Hematopoietic multipotent progenitor cell treated with erythropoietin and hydrocortisone succinate and interleukin-3 and kit ligand, for 6 days (in vitro differentiated cells): Measurements from ENCODE around the gene CAMK2A.

ENCODE experiments used
- DNase-seq: peaks from one replicate; pipeline ENCODE4 v3.0.0-alpha.2; 2015

CAMK2A gene

DNA sequence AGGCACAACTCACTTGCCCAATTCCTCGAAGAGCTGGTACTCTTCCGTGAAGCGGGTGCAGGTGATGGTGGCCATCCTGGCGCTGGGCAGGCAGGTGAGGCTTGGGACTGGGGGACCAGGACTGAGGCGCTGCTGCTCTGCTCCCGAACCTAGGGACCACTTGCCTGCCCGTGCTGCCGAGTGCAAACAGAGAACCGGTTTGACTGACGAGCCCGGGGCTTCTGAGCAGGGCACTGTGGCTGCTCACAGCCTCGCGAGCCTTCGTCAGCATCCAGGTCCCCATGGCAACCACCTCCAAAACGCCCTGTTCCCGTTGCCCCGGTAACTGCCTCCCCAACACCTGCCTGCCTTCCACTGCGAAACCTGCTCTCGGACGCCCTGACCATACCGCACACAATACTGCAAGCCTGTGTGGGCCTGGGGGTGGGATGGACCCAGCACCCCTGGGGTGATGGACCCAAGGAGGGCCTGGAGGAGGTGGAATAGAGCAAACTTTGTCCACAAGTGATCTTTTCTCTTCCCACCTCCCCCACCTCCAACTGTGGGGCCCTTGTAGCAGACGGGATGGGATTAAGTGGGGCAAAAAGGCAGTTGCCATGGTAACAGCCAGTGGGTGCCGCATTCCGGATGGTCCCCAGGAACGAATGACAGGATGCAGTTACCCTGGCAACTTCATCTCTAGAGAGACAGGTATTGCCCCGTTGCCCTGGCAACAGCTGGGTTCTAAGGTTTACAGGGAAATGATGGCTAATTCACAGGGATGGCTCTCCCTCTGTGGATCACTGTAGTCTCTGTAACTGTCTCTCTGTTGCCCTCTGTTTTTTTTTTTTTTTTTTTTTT lies at the start of gene CAMK2A:
TSS of gene CAMK2A (minus strand) at position 223 of the 840 bp plus-strand sequence. CDS start at position 75, 148 bp downstream.
- DNase-seq, result no peak

DNA sequence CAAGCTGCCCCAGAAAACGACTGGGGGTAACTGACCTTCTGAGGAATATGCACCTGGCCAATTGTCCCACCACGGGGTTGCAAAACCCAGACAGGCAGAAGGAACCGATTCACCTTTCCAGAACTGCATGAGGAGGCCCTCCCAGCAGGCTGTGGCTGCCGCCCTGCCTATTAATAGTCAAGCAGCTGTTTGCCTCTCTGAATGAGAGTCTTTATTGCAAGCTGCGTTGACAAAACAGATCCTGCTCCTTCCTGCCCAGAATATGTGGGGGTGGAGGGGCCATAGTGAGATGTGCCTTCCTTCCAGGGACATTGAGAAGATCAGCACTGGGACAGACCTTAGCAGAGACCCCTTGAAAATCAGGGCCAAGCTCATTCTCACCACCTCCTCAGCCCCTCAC lies 49.6 kb upstream of the CAMK2A start:
- DNase-seq, result no peak

DNA sequence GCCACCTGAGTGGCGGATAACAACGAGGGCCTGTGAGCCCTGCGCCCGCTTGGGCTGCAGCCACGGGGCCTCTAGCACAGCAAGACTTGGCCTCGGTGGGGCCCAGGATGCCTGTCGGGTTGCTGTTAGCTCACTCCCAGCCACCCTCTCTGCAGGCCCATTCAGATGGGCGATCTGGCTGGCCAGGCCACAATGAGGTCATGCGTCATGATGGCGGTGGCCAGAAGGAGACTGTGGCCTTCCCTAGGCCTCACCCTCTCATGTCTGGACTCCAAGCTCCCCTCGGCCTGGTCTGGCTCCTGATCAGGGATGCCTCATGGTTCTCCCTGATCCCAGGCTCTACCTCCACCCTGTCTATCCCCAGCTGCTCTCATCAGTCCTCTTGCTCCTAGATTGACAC lies 49.0 kb upstream of the CAMK2A start:
- DNase-seq, result no peak

DNA sequence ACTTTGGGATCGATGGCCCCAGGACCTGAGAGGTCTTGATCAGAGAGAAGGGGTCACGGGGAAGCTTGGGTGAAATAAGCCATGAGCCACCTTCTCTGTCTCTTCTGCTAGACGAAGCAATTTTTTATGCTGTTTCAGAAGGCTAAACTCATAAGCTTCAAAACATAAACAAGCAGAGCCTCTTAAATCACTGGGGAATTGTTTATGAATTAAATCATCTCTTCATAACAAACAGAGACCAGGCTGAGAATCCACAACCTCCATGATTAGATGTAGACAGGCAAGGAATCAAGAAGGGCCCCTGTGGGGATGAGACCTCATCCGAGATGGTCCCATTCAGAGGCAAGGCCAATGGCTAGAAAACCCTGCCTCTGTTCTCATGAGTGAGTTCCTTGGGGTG lies 46.2 kb upstream of the CAMK2A start:
- no peak for DNase-seq

DNA sequence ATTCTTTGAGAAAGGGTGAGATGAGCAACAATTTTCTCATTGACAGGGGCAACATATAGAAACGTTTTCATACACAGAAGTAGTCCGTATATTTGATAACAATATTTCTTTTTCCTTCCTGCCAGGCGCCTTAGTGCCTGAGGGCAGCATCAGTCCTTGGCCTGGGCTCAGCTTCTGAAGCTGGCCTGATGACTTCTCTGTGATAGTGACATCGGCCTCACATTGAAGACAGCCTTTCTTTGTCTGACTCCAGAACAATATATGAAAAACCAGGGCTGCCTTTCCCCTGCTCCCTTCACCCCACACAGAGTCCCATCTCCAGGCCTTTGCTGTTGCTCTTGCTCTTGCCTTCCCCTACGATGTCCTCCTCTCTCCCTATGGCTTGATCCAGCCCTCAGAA lies 43.8 kb upstream of the CAMK2A start:
- no peak for DNase-seq

DNA sequence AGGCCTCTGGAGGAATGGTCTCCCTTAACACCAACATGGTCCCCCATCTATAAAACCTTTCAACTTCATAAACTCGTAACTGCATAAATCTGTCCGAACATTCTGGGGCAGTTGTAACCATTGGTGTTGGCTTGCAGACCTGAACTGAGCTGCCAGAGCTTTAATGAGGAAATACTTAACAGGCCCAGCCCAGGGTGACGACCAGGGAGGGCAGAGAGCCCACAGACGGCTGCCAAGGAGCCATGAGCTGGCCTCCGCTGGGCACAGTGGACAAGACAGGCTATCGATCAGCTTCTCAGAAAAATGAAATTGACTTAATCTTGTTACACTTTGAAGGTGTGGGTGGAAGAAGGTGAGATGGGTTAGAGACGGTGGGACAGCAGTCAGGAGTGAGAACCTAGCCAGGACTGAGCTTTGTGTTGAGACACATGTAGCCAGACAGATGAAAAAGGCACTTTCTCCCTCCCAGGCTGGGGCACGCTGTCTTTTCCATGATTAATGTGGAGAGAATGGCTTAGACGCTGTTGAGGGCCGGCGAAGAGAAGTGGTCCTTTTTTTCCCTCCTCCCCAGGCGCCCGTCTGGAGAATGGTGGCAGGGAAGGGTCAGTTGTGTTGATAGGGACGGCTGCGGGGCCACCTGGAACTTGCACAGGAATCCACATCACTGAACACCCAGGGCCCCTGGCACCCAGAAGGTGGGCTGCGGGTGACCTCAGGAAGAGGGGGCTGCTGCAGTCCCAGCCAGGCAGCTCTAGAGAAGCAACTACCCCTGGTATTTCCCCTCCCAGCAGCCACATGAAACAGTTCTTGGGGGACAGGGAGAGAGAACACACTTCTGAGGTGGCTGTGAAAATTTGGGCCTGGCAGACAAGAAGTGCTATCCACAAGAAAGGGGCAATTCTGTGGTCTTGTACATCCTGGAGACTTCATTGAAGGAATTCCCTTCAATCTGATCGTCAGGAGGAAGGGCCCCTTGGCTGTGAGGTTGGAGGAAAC lies 40.6 kb upstream of the CAMK2A start:
- DNase-seq, result no peak

DNA sequence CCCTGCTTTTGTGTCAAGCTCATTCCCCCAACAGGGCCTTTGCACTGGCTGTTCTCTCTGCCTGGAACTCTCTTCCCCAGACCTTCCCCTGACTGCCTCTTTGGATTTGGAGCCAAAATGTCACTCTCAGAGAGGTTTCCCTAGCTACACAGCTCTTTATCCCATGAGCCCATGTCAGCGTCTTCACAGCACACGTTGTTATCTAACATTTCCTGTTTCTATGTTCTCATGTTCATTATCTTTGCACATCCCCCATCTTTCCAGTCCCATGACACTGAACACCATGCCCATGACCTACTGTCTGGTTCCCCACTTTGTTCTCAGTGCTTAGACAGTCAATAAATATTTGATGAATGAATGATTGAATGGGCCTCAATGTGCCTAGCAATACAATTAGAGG lies 39.5 kb upstream of the CAMK2A start:
- DNase-seq, result peak; percentile 69

DNA sequence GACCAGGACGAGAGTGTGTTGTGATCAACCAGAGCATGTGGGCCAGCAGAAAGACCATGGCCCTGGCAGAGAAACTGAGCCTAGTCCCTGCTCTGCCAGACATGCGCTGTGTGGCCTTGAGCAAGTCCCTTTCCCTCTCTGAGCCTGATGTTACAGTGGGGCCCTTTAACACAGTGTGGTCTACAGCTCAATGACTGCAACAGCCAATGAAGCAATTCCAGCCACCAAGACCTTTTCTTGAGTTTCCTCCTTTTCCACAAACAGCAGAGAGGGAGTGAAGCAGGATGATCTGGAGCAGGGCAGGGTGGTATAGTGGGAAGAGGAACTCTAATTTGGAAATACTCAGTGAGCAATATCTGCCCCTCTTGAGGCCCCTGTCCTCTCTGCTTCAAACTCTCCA lies 38.9 kb upstream of the CAMK2A start:
- no peak for DNase-seq

DNA sequence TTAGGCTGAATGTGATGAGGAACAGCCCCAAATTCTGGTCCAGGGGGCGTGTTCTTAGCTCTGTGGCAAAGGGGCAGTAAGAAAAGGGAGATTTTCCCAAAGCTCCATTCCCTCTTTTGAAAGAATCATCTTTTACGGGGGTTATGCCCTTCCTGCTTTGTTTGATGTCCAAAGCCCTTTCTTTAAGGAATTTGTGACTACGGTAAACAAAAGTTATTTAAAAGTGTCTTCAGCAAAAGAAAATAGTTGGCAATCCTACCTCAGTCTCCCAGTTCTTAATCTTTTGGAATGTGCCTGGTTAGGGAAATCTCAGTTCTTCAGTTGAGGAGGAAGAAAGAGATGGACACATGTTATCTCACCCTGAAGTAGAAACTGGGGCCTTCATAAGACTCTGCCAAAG lies 37.6 kb upstream of the CAMK2A start:
- no peak for DNase-seq

DNA sequence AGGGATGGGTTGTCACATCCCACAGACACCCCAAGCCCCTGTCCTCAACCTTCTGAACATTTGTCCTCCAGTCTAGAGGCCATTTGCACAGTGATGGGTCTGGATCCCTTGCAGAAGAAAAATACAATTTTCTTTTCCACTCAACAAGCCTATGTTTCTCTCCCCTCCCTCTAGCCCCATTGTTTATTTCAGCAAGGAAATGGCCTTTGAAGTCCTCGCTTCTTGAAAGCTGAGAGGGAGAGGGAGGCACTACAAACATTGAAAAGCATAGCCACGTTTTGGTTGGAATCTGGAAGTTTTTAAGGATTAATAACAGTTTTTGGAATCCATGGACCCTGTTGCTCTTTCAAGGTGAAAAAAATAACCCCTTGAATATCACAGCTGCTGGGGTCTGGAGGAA lies 37.1 kb upstream of the CAMK2A start:
- DNase-seq, result no peak

DNA sequence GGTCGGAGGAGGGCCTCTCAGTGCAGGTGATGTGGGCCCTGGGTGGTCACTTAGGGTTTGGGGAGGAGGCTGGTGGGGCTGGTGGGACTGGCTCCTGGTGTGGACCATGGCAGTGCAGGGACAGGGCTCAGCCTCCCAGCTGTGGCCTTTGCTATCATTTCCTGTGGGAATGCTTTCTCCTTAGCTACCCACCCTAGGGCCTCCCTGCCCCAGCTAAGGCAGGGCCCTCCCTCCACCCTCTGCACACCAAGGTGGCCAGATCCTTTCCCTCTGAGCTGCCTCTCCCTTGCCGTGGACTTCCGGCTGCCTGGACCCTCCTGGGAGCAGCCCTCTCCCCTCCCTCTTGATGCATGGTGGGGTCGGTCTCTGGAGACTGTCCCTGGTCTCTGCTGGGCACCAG lies 35.9 kb upstream of the CAMK2A start:
- no peak for DNase-seq

DNA sequence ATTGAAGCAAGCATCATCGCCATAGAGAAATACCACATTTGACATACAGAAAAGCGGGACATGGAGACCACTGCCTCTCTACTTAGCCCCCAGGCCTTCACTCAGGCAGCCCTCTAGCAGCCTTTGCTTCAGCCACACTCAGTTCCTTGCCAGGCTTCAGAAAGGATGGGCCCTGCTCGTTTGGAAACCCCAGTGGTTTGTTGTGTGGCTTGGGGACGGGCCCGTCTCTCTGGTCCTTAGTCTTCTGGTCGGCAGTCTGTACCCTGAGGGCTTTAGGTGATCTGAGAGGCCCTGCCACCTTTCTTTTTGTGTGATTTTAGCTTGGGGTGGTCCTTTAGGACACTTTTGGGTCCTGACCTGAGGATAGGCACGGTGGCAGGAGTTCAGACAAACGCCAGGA lies 34.2 kb upstream of the CAMK2A start:
- DNase-seq, result no peak

DNA sequence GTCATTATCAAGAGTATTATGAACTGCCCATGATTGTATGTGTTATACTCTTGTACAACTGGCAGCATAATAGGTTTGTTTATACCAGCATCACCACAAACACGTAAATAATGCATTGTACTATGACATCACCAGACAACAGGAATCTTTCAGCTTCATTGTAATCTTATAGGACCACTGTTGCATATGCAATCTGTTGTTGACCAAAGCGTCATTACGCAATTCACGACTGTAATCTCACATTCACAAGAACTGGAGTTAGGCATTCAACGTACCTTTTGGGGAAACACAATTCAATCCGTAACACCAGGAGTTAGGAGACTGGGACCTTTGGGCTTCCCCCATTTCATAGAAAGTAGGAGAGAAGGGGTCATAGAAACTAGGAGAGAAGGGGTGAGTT lies 33.5 kb upstream of the CAMK2A start:
- DNase-seq, result no peak

DNA sequence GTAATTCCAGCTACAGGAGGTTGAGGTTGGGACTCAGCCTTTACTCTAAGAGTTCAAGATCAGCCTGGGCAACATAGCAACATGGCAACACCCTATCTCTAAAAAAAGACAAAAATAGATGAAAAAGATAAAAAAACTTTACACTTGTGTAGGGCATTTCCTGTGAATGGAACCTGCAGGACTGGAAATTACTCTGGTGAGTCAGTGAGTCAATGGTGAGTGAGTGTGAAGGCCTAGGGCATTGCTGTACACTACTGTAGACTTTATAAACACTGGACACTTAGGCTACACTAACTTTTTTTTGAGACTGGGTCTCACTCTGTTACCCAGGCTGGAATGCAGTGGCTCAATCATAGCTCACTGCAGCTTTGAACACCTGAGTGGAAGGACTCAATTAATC lies 32.6 kb upstream of the CAMK2A start:
- DNase-seq, result no peak

DNA sequence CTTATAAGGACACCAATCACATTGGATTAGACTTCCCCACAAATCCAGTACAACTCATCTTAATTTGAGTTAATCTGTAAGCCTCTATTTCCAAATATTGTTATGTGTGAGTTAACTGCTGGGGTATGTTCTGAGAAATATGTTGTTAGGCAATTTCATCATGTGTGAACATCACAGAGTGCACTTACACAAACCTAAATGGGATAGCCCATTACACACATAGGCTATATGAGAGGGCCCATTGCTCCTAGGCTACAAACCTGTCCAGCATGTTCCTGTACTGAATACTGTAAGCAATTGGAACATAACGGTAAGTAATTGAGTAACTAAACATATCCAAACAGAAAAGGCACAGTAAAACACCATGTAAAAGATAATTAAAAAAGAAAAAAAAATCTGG lies 32.2 kb upstream of the CAMK2A start:
- DNase-seq, result no peak

DNA sequence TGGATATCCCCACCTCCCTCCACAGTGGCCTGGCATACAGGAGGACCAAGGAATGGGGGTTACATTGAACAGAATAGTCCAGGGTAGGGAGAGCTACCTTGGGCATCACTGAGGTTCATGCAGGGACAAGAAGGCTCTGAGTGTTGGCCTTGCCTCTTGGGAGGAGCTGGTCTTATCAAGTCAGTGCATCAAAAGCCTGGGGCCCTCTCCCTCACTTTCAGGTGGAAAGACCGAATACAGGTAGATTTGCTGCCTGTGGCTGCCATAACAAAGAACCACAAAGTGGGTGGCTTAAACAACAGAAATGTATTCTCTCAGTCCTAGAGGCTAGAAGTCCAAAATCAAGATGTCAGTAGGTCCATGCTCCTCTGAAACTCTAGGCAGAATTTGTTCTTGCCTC lies 31.6 kb upstream of the CAMK2A start:
- no peak for DNase-seq

DNA sequence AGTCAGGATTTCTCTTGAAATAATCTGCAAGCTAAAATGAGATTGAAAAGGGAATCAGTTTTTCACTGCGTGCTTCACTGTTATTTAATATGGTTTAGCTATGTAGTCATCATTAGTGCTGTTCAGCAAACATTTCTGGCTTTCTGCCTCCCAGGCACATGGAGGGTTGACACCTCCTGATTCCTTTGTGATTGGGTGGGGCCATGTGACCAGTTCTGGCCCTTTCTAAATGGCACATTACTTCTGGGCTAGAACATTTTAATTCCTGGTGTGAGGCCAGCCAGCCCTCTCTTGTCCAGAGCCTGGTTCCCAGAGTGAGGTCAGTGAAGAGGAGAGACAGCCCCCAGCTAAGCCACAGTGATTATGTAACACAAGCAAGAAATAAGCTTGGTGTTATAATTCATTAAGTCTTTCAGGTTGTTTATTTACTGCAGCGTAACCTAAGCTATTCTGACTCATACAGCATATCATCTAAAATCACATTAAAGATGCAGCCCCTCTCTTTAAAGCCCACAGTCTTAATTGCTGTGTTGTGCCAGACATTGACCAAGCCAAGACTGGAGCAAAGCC lies 30.6 kb upstream of the CAMK2A start:
- no peak for DNase-seq

DNA sequence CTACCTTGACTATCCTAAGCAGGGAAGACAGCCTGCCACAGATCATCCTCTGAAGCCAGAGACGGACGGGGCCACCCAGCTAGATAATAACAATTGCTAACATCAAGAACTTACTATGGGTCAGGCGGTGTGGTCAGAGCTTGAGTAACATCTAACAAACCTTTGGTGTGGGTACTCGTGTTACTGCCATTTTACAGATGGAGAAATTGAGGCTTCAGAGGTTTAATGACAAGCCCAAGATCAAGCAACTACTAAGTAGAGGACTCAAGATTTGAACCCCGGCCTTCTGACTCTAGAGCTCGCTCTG lies 29.9 kb upstream of the CAMK2A start:
- DNase-seq, result no peak

DNA sequence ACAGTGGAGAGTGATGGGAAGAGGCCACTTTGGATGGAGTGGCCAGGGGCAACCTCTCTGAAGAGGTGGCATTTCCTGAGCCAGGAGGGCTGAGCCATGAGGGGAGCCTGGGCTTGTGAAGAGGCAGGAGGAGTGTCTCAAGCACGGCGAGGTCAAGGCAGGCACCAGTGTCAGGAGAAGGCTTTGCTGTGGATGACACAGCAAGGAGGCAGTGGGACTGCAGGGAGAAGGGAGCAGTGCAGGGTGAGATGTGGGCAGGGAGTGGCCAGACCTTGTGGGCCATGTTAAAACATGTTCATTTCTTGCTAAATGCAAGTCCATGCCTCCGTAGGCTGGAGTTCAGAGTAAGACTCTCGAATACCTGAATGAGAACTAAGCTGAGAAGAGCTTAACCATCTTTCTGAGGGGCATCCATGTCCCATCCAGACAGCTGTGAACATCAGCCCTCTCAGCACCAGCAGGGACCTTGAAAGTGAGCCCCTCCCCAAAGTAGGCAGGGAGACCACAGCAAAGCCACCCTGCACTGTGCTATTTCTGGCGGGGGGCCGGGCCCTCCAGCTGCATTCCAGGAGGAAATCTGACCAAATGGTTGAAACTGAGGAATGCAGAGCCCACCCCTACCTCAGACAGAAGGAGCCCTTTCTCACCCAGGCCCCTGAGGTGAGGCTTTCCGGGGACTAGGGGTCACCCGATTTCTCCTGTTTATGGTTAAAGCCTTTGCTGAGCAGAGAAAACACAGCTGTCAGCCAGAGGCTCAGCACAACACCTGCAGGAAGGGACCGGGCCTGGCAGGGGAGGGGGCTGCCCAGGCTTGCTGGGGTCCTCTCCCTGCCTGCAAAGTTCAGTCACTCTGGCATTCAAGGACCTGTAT lies 29.3 kb upstream of the CAMK2A start:
- no peak for DNase-seq

DNA sequence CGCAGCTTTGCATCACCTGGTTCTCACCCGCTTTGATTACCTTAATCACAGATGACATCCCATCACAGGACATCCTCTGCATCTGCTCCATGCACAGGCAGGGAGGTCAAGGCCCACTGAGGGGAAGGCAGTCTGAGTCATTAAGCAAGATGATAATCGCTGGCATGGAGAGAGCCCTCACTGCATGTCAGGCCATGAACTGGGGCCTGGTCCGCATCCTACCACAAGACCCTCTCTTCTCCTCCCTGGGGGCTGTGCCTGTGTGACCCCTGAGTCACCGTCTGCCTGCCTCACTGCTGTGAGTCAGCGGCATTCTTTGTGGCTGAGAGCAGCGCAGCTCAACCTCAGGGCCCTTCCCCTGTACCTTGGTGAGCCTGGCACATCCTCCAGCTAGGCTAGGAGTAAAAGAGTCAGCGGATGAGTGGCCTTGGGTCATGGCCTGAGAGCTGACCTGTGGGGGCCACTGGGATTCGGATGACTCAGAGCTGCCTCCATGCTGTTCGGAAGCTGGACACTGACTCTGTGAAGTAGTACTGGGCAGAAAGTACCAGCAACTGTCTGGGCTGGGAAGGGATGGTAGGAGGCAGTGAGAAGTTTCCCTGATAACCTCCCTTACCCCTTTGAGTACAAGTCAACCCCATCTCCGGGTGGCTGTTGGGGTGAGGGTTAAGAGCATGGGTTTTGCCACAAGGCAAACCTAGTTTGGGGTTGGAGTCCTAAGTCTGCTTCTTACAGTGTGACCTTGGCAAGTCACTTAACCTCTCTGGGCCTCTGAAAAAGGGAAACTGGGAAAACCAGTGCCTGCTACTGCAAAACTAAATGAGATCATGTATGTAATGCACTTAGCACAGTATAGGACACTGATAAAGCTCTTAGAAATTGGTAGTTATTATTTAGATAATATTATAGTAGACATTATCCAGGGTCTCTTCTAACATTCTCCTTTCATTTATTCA lies 27.8 kb upstream of the CAMK2A start:
- DNase-seq, result no peak

DNA sequence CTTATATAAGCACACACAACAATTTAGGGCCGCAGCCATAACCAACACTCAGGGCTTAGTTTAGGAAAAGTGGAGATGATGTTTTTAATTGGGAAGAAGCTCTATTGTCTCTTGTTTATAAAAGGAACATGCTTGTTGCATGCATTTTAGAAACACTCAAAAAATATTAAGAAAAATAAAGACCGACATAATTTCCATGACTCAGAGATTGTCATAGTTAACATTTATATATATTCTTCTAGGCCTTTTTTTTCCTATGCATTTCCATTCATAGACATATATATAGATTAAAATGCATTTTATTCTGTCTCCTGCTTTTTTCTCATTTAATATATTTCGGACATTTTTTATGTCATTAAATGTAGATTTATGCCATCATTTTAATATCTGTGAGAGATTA lies 26.7 kb upstream of the CAMK2A start:
- no peak for DNase-seq

DNA sequence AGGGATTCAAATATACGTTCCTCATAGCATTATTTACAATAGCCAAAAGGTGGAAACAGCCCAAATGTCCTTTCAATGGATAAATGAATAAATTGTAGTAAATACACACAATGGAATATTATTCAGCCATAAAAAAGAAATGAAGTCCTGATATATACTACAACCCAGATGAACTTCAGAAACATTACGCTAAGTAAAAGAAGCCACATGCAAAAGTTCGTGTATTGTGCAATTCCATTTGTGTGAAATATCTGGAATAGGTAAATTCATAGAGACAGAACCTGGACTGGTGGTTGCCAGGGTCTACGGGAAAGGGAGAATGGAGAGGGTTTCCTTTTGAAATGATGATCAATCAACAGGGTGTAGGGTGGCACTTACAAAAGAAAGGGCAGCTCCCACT lies 25.7 kb upstream of the CAMK2A start:
- no peak for DNase-seq
